ENCODE results near the gene FGF14. TPM values are rescaled to one million over a fixed set of nuclear protein-coding genes. Genes with fewer than 3 reads are reported as not detected.

Gene FGF14
- total RNA-seq, 4 donors from 2014 or later: 0.36 to 1.9 (median 0.45) TPM

DNA sequence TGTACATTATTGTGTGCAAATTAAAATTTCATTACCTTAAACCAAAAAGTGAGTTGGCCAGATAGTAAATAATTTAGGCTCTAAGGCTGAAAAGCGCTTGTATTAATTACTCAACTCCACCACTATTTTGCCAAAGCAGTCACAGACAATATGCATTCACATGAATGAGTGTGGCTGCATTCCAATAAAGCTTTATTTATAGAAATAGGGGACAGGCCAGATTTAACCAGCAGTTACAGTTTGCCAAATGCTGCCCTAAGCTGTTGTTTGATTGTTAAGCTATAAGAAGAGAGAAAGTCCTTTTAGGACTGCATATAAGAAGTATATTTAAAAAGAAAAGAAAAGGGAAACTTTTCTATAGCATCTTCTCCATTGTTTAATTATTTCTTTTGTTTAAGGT, 606.8 kb downstream of the FGF14 start:
- WGBS, 2 donors: 70 to 74% methylated on average over 1 of the region's 1 CpG
- TF ChIP-seq POLR2A (IDR thresholded peaks at IDR 0.05): no peak
- TF ChIP-seq, protein P1, sequence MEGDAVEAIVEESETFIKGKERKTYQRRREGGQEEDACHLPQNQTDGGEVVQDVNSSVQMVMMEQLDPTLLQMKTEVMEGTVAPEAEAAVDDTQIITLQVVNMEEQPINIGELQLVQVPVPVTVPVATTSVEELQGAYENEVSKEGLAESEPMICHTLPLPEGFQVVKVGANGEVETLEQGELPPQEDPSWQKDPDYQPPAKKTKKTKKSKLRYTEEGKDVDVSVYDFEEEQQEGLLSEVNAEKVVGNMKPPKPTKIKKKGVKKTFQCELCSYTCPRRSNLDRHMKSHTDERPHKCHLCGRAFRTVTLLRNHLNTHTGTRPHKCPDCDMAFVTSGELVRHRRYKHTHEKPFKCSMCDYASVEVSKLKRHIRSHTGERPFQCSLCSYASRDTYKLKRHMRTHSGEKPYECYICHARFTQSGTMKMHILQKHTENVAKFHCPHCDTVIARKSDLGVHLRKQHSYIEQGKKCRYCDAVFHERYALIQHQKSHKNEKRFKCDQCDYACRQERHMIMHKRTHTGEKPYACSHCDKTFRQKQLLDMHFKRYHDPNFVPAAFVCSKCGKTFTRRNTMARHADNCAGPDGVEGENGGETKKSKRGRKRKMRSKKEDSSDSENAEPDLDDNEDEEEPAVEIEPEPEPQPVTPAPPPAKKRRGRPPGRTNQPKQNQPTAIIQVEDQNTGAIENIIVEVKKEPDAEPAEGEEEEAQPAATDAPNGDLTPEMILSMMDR (IDR thresholded peaks at IDR 0.05): no peak
- intact Hi-C loops (cut with DNase I; ENCODE audit: low total_unique reads): no loop called here
- no peak for DNase-seq (ENCODE audit: low spot score in 2 of 2)
- no peak overlapping the region for H3K4me3 ChIP-seq (ENCODE audit: low read depth, poor library complexity, severe bottlenecking)

DNA sequence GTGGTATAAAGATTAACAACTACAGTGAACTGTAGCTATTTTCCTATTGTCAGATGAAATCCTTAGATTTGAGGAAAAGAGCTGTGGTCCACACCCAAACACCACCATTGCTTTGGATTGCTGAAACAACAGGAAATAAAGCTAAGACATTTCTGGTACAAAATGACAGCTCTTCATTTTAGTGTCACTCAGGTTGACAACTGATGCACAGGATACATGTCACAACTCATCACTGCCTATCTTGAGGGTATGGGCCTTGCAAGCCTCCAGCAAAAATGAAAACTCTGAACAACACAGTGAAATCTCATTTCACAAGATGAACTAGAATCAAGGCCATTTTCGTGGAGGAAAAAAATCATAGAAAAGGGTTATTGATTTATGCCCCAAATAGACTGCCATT, 609.7 kb downstream of the FGF14 start:
- WGBS, 2 donors: 42 to 56% methylated on average over 1 of the region's 1 CpG
- H3K4me3 ChIP-seq (ENCODE audit: low read depth, poor library complexity, severe bottlenecking): no peak overlapping the region
- TF ChIP-seq POLR2A (IDR thresholded peaks at IDR 0.05): no peak
- TF ChIP-seq, protein P1 (IDR thresholded peaks at IDR 0.05): no peak
- no peak for DNase-seq (ENCODE audit: low spot score in 2 of 2)
- intact Hi-C loops (cut with DNase I; ENCODE audit: low total_unique reads): no loop called here

DNA sequence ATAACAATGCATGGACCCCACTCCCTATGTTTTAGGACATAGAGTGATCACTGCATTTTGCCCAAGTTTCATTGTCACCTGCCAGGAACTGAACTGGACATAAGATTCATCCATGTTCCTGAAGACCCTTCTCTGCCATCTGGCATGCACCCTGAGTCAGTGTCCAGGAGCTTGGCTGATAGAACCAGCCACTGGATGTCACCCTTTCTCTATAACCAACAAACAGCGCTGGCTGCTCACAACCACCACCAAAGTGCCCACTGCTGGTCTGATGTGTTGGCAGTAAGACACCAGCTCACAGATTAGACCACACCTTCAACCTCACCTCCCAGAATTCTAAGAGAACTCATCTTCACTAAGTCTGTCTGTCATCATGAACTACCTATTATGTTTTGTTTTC, 616.0 kb downstream of the FGF14 start:
- TF ChIP-seq, protein P1 (IDR thresholded peaks at IDR 0.05): no peak
- no peak for TF ChIP-seq POLR2A (IDR thresholded peaks at IDR 0.05)
- 42 to 44% methylated on average over 1 of the region's 1 CpG for WGBS, 2 donors
- no peak overlapping the region for H3K4me3 ChIP-seq (ENCODE audit: low read depth, poor library complexity, severe bottlenecking)
- DNase-seq (ENCODE audit: low spot score in 2 of 2): no peak
- intact Hi-C loops (cut with DNase I; ENCODE audit: low total_unique reads): no loop called here

DNA sequence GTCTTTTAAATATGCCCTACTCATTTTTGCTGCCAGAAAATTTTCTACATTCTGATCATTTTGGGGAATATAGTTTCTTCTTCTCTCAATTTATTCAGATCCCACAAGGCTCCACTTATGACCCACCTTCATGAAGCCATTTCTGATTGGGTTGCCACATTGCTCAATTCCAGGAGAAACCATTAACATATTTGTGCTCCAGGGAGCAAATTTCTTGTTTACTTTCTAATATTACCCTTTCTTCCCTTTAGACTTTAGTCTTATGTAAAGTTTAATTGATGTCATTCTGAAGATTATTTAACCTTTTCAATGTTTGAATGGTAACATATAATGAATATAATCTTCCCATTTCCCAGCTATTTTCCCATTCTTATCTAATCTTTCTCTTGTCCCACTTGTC, 617.5 kb downstream of the FGF14 start:
- H3K4me3 ChIP-seq (ENCODE audit: low read depth, poor library complexity, severe bottlenecking): no peak overlapping the region
- TF ChIP-seq, protein P1 (IDR thresholded peaks at IDR 0.05): no peak
- no peak for TF ChIP-seq POLR2A (IDR thresholded peaks at IDR 0.05)
- DNase-seq (ENCODE audit: low spot score in 2 of 2): no peak
- intact Hi-C loops (cut with DNase I; ENCODE audit: low total_unique reads): no loop called here

DNA sequence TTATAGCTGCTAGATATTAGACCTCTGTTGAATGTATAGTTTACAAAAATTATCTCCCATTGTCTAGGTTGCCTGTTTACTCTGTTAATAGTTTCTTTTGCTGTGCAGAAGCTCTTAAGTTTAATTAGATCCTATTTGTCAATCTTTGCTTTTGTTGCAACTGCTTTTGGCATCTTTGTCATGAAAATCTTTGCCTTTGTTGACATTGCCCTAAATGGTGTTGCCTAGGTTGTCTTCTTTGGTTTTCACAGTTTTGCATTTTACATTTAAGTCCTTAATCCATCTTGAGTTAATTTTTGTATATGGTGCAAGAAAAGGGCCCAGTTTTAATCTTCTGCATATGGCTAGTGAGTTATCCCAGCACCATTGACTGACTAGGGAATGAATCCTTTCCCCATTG, 618.3 kb downstream of the FGF14 start:
- intact Hi-C loops (cut with DNase I; ENCODE audit: low total_unique reads): no loop called here
- no peak overlapping the region for H3K4me3 ChIP-seq (ENCODE audit: low read depth, poor library complexity, severe bottlenecking)
- no peak for TF ChIP-seq POLR2A (IDR thresholded peaks at IDR 0.05)
- TF ChIP-seq, protein P1 (IDR thresholded peaks at IDR 0.05): no peak
- DNase-seq (ENCODE audit: low spot score in 2 of 2): no peak

DNA sequence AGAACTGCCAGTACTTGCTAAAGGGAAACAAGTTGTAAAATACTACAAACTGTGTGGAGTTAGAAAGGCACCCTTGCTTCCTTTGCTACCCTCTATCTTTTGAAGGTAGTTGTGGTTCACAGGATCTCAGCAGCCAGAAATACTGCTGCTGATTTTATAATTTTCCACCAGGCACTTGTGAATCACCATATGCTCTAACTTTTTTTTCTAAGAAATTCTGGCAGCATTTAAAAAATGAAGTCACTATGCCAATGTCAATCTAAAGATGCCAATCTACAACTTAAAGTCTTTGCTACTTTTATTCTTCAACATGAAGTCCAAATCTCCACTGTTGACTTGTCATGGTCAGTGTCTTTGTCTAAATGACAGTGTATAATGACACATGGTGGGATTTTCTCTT, 621.6 kb downstream of the FGF14 start:
- no peak for DNase-seq (ENCODE audit: low spot score in 2 of 2)
- TF ChIP-seq, protein P1 (IDR thresholded peaks at IDR 0.05): no peak
- no peak for TF ChIP-seq POLR2A (IDR thresholded peaks at IDR 0.05)
- intact Hi-C loops (cut with DNase I; ENCODE audit: low total_unique reads): no loop called here
- H3K4me3 ChIP-seq (ENCODE audit: low read depth, poor library complexity, severe bottlenecking): no peak overlapping the region

All from lower leg skin (tissue), 4 donors.